AG04450 (cell line): Measurements from ENCODE around the gene CSDE1. TPM values are rescaled to one million over a fixed set of nuclear protein-coding genes. Genes with fewer than 3 reads are reported as not detected.

Experiments
- CTCF ChIA-PET: fragments of 300-600, 350-600 bp; formaldehyde crosslinking; extraction: SDS; loops from one replicate; lab custom pipeline; 2022; ENCODE audit warnings: antibody characterized with exemption, inconsistent platforms; lab: Charles Lee
- POLR2A ChIA-PET: fragments of 350-600 bp; formaldehyde crosslinking; extraction: SDS; loops from one replicate; lab custom pipeline; 2021; ENCODE audit warnings: antibody characterized with exemption, inconsistent platforms; lab: Yijun Ruan, JAX
- DNase-seq: peaks from one replicate; pipeline ENCODE4 v3.0.0-alpha.2; 2011; ENCODE audit warnings: low read depth, low spot score
- H3K27ac ChIP-seq: one replicate; pipeline ENCODE4 v1.5.1; 2012; ENCODE audit warnings: low read depth, low read length, control low read depth
- H3K27me3 ChIP-seq: one replicate; pipeline ENCODE4 v1.6.0; 2012; ENCODE audit warnings: low read length; ENCODE audit not compliant: control insufficient read depth, insufficient read depth
- H3K4me3 ChIP-seq: 2 replicates; pipeline ENCODE4 v1.5.1; 2011; ENCODE audit warnings: mild to moderate bottlenecking, low read depth, low read length, control low read depth
- H3K9me3 ChIP-seq: 2 replicates; pipeline ENCODE4 v1.5.1; 2012; ENCODE audit warnings: low read length; ENCODE audit not compliant: control insufficient read depth, insufficient read depth
- polyA plus RNA-seq: library from polyadenylated mRNA; depleted of rRNA; stranded (reverse); fragments of >200 nt; gene quantifications from 2 replicates; pipeline ENCODE4 v1.2.3, GENCODE V29; 2011
- TF ChIP-seq, protein P1 (sequence below): IDR thresholded peaks from 2 replicates; pipeline ENCODE4 v1.5.1; 2011; ENCODE audit warnings: low read depth, low read length, control low read depth, inconsistent platforms

CSDE1 gene
- polyA plus RNA-seq, 1 experiment = 438 TPM

GRCh38 chr1:114723915-114724314 is 33.9 kb downstream of the CSDE1 start:
- TF ChIP-seq, protein P1, sequence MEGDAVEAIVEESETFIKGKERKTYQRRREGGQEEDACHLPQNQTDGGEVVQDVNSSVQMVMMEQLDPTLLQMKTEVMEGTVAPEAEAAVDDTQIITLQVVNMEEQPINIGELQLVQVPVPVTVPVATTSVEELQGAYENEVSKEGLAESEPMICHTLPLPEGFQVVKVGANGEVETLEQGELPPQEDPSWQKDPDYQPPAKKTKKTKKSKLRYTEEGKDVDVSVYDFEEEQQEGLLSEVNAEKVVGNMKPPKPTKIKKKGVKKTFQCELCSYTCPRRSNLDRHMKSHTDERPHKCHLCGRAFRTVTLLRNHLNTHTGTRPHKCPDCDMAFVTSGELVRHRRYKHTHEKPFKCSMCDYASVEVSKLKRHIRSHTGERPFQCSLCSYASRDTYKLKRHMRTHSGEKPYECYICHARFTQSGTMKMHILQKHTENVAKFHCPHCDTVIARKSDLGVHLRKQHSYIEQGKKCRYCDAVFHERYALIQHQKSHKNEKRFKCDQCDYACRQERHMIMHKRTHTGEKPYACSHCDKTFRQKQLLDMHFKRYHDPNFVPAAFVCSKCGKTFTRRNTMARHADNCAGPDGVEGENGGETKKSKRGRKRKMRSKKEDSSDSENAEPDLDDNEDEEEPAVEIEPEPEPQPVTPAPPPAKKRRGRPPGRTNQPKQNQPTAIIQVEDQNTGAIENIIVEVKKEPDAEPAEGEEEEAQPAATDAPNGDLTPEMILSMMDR = no peak
- no peak for DNase-seq
- ChIA-PET CTCF (no interaction called here), POLR2A (no interaction called here)
- H3K4me3 ChIP-seq = no peak overlapping the region
- no peak overlapping the region for H3K27ac ChIP-seq
- no peaks in the 10 kb centered on the region for H3K9me3 ChIP-seq
- no peaks in the 10 kb centered on the region for H3K27me3 ChIP-seq

DNA sequence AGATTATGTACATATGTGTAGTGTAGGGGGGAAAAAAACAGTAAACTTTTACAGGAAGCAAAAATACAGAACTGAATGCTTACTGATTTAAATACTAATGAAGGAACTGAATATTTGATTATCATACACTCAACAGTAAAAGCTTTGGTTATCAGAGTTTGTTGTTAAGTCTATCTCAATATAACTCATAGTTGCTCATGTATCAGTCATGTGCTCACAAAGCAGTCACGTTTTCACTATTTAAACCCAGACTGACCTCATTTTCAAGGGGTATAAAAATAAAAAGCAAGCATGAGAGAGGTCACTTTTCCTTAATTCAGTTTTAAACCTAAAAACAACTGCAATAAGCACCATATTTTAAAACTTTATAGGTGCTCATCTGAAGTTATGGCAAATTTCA is 34.3 kb downstream of the CSDE1 start:
- no peak for DNase-seq
- TF ChIP-seq, protein P1 = no peak
- Histone ChIP-seq H3K9me3 (no peaks in the 10 kb centered on the region), H3K4me3 (no peak overlapping the region), H3K27me3 (no peaks in the 10 kb centered on the region), H3K27ac (no peak overlapping the region)
- ChIA-PET CTCF (no interaction called here), POLR2A (no interaction called here)

DNA sequence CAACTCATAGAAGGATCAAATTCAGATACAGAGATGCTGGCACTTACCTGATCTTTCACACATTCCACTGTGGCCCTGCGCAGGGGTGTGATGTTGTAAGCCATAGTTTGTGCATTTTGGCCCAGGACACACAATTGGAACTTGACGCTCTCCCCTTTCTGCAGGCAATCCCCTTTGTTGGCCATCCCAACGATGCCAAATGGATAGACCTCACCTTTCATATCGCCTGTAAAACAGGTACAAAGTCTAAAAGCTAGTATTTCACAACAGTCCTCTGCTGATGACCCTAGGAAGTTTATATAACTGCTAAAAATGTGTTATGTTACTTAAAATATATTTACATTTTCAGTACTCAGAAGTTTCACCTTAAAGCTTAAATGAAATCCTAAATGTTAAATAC is 37.3 kb downstream of the CSDE1 start:
- no peak overlapping the region for H3K4me3 ChIP-seq
- H3K9me3 ChIP-seq = no peaks in the 10 kb centered on the region
- H3K27ac ChIP-seq = no peak overlapping the region
- DNase-seq = no peak
- no peaks in the 10 kb centered on the region for H3K27me3 ChIP-seq
- ChIA-PET CTCF (no interaction called here), POLR2A (no interaction called here)
- TF ChIP-seq, protein P1 = no peak

- no peak for DNase-seq
- TF ChIP-seq, protein P1 = no peak
- Histone ChIP-seq H3K4me3 (no peak overlapping the region), H3K27me3 (no peaks in the 10 kb centered on the region), H3K9me3 (no peaks in the 10 kb centered on the region), H3K27ac (no peak overlapping the region)
- ChIA-PET POLR2A (no interaction called here), CTCF (no interaction called here)
Observed at GRCh38 chr1:114719424-114719787, 38.4 kb downstream of the CSDE1 start.

GRCh38 chr1:114718661-114719423 is 38.9 kb downstream of the CSDE1 start:
- POLR2A ChIA-PET = interaction anchor here (1.2 kb wide), 1 partner anchor 20 kb away, joined by 3 read pairs; no protein-coding TSS in a partner anchor
- H3K9me3 ChIP-seq = no peaks in the 10 kb centered on the region
- H3K27me3 ChIP-seq = no peaks in the 10 kb centered on the region
- H3K4me3 ChIP-seq = no peak overlapping the region
- TF ChIP-seq, protein P1 = no peak
- CTCF ChIA-PET = no interaction called here
- no peak overlapping the region for H3K27ac ChIP-seq
- DNase-seq = no peak
